ENCODE measurements around the gene SYCP2. TPM values are rescaled to one million over a fixed set of nuclear protein-coding genes. Genes with fewer than 3 reads are reported as not detected.

Gene SYCP2
- total RNA-seq, 1 donor from 2014 or later, result 0.88 TPM

DNA sequence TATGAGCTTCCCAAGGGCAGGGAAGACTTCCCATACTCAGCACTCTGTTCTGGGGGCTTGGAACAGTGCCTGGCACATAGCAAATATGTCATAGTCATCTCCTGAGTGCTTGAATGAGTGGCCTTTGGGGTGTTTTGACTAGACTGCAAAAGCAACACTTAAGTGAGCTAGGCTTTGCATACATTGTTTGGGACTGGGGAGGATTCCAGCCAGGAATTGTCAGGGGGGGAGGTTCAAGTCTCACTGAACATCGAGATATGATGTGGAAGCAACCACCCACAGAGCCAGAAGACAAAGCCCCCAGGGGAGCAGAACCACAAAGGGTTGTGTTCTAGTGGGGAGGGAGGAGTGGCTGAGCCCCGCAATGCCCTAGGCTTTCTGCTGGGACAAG, 98.4 kb downstream of the SYCP2 start:
- Histone ChIP-seq H3K36me3 (no peaks in the 10 kb centered on the region), H3K9ac (no peak overlapping the region), H3K27me3 (peaks cover 38% of the 10 kb centered on the region), H4K20me1 (ENCODE audit: low read depth) (no peaks in the 10 kb centered on the region), H3K4me1 (peaks cover 20% of the 10 kb centered on the region), H3K9me3 (ENCODE audit: low read depth) (no peaks in the 10 kb centered on the region), H3K4me3 (no peak overlapping the region), H3K4me2 (peak overlapping the region; percentile 66), H3K79me2 (ENCODE audit: low read depth) (no peaks in the 10 kb centered on the region), H3K27ac (no peak overlapping the region), H3F3A (ENCODE audit: low read depth) (no peaks in the 10 kb centered on the region), H2AFZ (replicated peaks) (no peak overlapping the region)
- DNase-seq (ENCODE audit: low spot score), result no peak
- H3K27ac Mint-ChIP-seq, result peak overlapping the region; percentile 51
- H3K4me3 Mint-ChIP-seq, result no peak overlapping the region
- no peaks in the 10 kb centered on the region for H3K9me3 Mint-ChIP-seq
- peaks cover 45% of the 10 kb centered on the region for H3K4me1 Mint-ChIP-seq
- peaks cover 11% of the 10 kb centered on the region for H3K27me3 Mint-ChIP-seq (ENCODE audit: insufficient read depth, low read depth)
- H3K36me3 Mint-ChIP-seq, result no peaks in the 10 kb centered on the region
- TF ChIP-seq EZH2phosphoT487 (IDR thresholded peaks at IDR 0.05), result no peak
- no peak for TF ChIP-seq EZH2 (IDR thresholded peaks at IDR 0.05)
- no peak for TF ChIP-seq CTCF (IDR thresholded peaks at IDR 0.05)

DNA sequence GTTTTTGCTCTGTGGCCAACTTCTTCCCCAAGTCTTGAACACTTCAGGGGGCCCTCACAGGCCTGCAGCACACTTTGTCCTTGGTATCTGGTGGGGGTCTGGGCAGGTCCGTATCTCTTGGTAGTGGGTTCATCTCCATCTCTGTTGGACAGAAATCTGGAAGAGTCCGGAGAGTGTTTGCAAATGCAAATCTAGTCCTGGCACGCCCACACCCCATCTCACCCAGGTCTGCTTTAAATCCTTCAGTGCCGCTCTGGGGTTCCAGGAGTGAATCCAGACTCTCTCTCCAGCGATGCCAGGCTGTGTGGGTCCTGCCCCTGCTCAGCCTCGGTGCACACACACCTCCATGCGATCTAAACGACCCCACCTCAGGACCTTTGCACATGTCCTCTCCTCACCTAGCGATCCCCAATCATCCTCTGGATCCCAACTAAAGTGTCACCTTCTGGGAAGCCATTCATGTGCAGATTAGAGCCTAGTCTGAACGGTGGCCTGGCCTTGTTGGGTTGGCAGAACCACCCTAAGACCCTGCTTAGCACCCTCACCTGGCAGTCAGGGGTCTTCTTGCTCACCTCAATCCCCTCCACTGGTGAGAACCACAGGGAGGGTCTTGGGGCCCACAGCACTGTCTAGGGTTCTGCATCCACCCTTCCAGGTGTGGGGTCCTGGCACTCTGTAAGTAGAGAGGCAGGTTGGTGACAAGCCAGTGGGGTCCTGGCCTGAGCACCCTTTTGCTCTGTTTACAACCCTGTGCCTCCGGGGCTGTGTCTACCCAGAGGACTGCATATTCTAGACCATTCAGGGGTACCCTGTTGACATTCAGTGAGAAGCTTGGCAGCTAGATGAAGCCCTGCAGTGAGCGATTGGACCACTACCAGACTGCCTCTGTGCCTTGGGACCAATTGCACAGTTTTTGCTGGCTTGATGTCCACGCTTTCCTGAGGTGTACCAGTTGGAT, 100.8 kb downstream of the SYCP2 start:
- Mint-ChIP-seq H3K27ac (no peak overlapping the region), H3K27me3 (ENCODE audit: insufficient read depth, low read depth) (peaks cover 14% of the 10 kb centered on the region), H3K36me3 (no peaks in the 10 kb centered on the region), H3K9me3 (no peaks in the 10 kb centered on the region), H3K4me1 (peaks cover 37% of the 10 kb centered on the region), H3K4me3 (no peak overlapping the region)
- peaks cover 14% of the 10 kb centered on the region for H3K27me3 ChIP-seq
- no peak for DNase-seq (ENCODE audit: low spot score)
- no peak overlapping the region for H3K4me3 ChIP-seq
- no peaks in the 10 kb centered on the region for H3F3A ChIP-seq (ENCODE audit: low read depth)
- H2AFZ ChIP-seq (replicated peaks), result no peak overlapping the region
- peaks cover 20% of the 10 kb centered on the region for H3K4me1 ChIP-seq
- H3K27ac ChIP-seq, result no peak overlapping the region
- H3K36me3 ChIP-seq, result no peaks in the 10 kb centered on the region
- no peak overlapping the region for H3K4me2 ChIP-seq
- H4K20me1 ChIP-seq (ENCODE audit: low read depth), result no peaks in the 10 kb centered on the region
- H3K9me3 ChIP-seq (ENCODE audit: low read depth), result no peaks in the 10 kb centered on the region
- TF ChIP-seq EZH2 (IDR thresholded peaks at IDR 0.05) (no peak), CTCF (IDR thresholded peaks at IDR 0.05) (no peak)
- no peak overlapping the region for H3K9ac ChIP-seq
- no peaks in the 10 kb centered on the region for H3K79me2 ChIP-seq (ENCODE audit: low read depth)

DNA sequence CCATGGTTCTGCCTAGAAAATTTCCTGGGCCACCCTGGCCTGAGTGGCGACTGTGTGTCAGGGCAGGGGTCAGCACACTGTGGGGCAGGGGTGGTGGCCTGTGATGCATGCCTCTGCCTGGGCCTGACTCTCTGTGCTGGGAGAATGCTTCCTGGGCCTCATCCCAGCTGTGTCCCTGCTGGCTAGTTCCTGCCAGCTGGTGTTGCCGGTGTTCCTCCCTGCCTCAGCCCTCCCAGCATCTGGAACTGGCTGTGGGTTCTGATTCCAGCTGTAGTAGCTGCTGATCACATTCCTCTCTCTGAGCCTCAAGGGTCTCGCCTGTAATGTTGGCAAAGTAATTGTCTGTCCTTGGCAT, 101.5 kb downstream of the SYCP2 start:
- Mint-ChIP-seq H3K27me3 (ENCODE audit: insufficient read depth, low read depth) (peaks cover 16% of the 10 kb centered on the region), H3K27ac (no peak overlapping the region), H3K36me3 (no peaks in the 10 kb centered on the region), H3K4me3 (no peak overlapping the region), H3K9me3 (no peaks in the 10 kb centered on the region), H3K4me1 (peaks cover 30% of the 10 kb centered on the region)
- H4K20me1 ChIP-seq (ENCODE audit: low read depth), result no peaks in the 10 kb centered on the region
- no peaks in the 10 kb centered on the region for H3K9me3 ChIP-seq (ENCODE audit: low read depth)
- H3K27me3 ChIP-seq, result peaks cover 7% of the 10 kb centered on the region
- H3K36me3 ChIP-seq, result no peaks in the 10 kb centered on the region
- no peak for DNase-seq (ENCODE audit: low spot score)
- no peak overlapping the region for H2AFZ ChIP-seq (replicated peaks)
- TF ChIP-seq CTCF (IDR thresholded peaks at IDR 0.05) (no peak), EZH2phosphoT487 (IDR thresholded peaks at IDR 0.05) (no peak), EZH2 (IDR thresholded peaks at IDR 0.05) (no peak)
- H3K4me2 ChIP-seq, result no peak overlapping the region
- peaks cover 20% of the 10 kb centered on the region for H3K4me1 ChIP-seq
- H3K4me3 ChIP-seq, result no peak overlapping the region
- H3K9ac ChIP-seq, result no peak overlapping the region
- H3F3A ChIP-seq (ENCODE audit: low read depth), result no peaks in the 10 kb centered on the region
- no peak overlapping the region for H3K27ac ChIP-seq
- no peaks in the 10 kb centered on the region for H3K79me2 ChIP-seq (ENCODE audit: low read depth)

All from neural progenitor cell (in vitro differentiated cells).